GM23338 (cell line): Measurements from ENCODE around the gene SERPINA3.

Experiments used
- CREB1 ChIP-seq: fragments of 250-450 bp; sonication (Bioruptor Pico); IDR thresholded peaks from 2 replicates; pipeline ENCODE4 v1.5.0; 2020; ENCODE audit warnings: low read depth, mild to moderate bottlenecking, moderate library complexity
- CTCF ChIP-seq, 2 experiments: fragments of 200-600 bp in 1 of 2; sonication (generic) in 1 of 2; conservative IDR thresholded peaks; 2 replicates each; pipeline versions ENCODE4 v1.5.1 to v1.6.1; 2016 to 2017; ENCODE audit warnings: antibody characterized with exemption in 2 of 2, low read depth in 2 of 2, mild to moderate bottlenecking in 2 of 2, moderate library complexity in 1 of 2
- ETS1 ChIP-seq: IDR thresholded peaks from 2 replicates; pipeline ENCODE4 v1.6.1; 2016; ENCODE audit warnings: antibody characterized with exemption
- EZH2 ChIP-seq: fragments of 200-600 bp; sonication (generic); IDR thresholded peaks from one replicate; pipeline ENCODE4 v1.8.0; 2017; ENCODE audit warnings: antibody characterized with exemption, mild to moderate bottlenecking, low read depth; ENCODE audit not compliant: unreplicated experiment
- EZH2phosphoT487 ChIP-seq: fragments of 200-600 bp; sonication (generic); IDR thresholded peaks from one replicate; pipeline ENCODE4 v1.8.1; 2018; ENCODE audit warnings: antibody characterized with exemption; ENCODE audit not compliant: unreplicated experiment
- JUNB ChIP-seq: IDR thresholded peaks from one replicate; pipeline ENCODE4 v1.6.1; 2016; ENCODE audit warnings: antibody characterized with exemption; ENCODE audit not compliant: unreplicated experiment
- NANOG ChIP-seq: IDR thresholded peaks from 2 replicates; pipeline ENCODE4 v1.6.1; 2016; ENCODE audit warnings: antibody characterized with exemption, borderline replicate concordance
- POLR2AphosphoS5 ChIP-seq: IDR thresholded peaks from 2 replicates; pipeline ENCODE4 v1.6.1; 2016; ENCODE audit warnings: antibody characterized with exemption, low read depth
- ZNF331 ChIP-seq: fragments of 250-450 bp; sonication (Bioruptor Pico); IDR thresholded peaks from 2 replicates; pipeline ENCODE4 v1.5.0; 2020; ENCODE audit warnings: low read depth, mild to moderate bottlenecking, moderate library complexity
- TF ChIP-seq, protein P1 (sequence below): IDR thresholded peaks from one replicate; pipeline ENCODE4 v1.6.1; 2018; ENCODE audit warnings: antibody characterized with exemption; ENCODE audit not compliant: unreplicated experiment
- TF ChIP-seq, protein P2 (sequence below): fragments of 250-450 bp; sonication (Bioruptor Pico); IDR thresholded peaks from 2 replicates; pipeline ENCODE4 v1.5.0; 2020; ENCODE audit warnings: mild to moderate bottlenecking, moderate library complexity

DNA sequence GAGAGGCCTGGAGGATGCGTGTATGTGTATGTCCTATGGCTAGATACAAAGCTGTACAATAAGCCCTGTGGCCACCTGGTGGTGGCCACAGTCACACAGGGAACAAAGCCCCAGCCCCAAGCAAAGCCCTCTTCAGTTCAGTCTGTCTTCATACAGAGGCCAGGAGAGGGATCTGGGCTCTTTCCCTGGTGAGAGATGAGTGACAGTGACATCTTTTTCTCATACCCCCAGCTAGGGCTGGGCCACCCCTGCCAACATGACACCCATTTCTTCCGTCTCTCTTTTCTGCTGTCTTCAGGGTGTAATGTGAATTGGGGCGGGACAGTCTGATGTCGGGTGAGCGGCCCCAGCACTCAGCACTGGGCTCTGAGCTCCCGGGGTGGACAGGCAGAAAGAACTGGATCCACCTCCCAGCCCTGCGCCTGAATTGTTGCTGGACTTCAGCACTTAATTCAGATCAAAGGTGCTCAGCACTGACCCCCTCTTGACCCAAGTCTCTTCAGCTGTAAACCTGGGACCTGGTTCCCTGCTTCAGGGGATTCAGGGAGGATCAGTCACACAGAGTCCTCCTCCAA lies 59.8 kb downstream of the SERPINA3 start:
- TF ChIP-seq POLR2AphosphoS5 (no peak), ZNF331 (CRISPR knock-in tag) (no peak), CTCF (conservative IDR thresholded peaks at IDR 0.05; ENCODE audit: low read depth in 2 of 2) (no peak), EZH2phosphoT487 (no peak), EZH2 (no peak), NANOG (no peak), CREB1 (CRISPR knock-in tag) (no peak), JUNB (no peak), ETS1 (no peak)
- TF ChIP-seq, protein P1, sequence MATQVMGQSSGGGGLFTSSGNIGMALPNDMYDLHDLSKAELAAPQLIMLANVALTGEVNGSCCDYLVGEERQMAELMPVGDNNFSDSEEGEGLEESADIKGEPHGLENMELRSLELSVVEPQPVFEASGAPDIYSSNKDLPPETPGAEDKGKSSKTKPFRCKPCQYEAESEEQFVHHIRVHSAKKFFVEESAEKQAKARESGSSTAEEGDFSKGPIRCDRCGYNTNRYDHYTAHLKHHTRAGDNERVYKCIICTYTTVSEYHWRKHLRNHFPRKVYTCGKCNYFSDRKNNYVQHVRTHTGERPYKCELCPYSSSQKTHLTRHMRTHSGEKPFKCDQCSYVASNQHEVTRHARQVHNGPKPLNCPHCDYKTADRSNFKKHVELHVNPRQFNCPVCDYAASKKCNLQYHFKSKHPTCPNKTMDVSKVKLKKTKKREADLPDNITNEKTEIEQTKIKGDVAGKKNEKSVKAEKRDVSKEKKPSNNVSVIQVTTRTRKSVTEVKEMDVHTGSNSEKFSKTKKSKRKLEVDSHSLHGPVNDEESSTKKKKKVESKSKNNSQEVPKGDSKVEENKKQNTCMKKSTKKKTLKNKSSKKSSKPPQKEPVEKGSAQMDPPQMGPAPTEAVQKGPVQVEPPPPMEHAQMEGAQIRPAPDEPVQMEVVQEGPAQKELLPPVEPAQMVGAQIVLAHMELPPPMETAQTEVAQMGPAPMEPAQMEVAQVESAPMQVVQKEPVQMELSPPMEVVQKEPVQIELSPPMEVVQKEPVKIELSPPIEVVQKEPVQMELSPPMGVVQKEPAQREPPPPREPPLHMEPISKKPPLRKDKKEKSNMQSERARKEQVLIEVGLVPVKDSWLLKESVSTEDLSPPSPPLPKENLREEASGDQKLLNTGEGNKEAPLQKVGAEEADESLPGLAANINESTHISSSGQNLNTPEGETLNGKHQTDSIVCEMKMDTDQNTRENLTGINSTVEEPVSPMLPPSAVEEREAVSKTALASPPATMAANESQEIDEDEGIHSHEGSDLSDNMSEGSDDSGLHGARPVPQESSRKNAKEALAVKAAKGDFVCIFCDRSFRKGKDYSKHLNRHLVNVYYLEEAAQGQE = no peak
- TF ChIP-seq, protein P2, sequence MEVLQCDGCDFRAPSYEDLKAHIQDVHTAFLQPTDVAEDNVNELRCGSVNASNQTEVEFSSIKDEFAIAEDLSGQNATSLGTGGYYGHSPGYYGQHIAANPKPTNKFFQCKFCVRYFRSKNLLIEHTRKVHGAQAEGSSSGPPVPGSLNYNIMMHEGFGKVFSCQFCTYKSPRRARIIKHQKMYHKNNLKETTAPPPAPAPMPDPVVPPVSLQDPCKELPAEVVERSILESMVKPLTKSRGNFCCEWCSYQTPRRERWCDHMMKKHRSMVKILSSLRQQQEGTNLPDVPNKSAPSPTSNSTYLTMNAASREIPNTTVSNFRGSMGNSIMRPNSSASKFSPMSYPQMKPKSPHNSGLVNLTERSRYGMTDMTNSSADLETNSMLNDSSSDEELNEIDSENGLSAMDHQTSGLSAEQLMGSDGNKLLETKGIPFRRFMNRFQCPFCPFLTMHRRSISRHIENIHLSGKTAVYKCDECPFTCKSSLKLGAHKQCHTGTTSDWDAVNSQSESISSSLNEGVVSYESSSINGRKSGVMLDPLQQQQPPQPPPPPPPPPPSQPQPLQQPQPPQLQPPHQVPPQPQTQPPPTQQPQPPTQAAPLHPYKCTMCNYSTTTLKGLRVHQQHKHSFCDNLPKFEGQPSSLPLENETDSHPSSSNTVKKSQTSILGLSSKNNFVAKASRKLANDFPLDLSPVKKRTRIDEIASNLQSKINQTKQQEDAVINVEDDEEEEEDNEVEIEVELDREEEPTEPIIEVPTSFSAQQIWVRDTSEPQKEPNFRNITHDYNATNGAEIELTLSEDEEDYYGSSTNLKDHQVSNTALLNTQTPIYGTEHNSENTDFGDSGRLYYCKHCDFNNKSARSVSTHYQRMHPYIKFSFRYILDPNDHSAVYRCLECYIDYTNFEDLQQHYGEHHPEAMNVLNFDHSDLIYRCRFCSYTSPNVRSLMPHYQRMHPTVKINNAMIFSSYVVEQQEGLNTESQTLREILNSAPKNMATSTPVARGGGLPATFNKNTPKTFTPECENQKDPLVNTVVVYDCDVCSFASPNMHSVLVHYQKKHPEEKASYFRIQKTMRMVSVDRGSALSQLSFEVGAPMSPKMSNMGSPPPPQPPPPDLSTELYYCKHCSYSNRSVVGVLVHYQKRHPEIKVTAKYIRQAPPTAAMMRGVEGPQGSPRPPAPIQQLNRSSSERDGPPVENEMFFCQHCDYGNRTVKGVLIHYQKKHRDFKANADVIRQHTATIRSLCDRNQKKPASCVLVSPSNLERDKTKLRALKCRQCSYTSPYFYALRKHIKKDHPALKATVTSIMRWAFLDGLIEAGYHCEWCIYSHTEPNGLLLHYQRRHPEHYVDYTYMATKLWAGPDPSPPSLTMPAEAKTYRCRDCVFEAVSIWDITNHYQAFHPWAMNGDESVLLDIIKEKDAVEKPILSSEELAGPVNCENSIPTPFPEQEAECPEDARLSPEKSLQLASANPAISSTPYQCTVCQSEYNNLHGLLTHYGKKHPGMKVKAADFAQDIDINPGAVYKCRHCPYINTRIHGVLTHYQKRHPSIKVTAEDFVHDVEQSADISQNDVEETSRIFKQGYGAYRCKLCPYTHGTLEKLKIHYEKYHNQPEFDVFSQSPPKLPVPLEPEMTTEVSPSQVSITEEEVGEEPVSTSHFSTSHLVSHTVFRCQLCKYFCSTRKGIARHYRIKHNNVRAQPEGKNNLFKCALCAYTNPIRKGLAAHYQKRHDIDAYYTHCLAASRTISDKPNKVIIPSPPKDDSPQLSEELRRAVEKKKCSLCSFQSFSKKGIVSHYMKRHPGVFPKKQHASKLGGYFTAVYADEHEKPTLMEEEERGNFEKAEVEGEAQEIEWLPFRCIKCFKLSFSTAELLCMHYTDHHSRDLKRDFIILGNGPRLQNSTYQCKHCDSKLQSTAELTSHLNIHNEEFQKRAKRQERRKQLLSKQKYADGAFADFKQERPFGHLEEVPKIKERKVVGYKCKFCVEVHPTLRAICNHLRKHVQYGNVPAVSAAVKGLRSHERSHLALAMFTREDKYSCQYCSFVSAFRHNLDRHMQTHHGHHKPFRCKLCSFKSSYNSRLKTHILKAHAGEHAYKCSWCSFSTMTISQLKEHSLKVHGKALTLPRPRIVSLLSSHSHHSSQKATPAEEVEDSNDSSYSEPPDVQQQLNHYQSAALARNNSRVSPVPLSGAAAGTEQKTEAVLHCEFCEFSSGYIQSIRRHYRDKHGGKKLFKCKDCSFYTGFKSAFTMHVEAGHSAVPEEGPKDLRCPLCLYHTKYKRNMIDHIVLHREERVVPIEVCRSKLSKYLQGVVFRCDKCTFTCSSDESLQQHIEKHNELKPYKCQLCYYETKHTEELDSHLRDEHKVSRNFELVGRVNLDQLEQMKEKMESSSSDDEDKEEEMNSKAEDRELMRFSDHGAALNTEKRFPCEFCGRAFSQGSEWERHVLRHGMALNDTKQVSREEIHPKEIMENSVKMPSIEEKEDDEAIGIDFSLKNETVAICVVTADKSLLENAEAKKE (CRISPR knock-in tag) = no peak
